NB4 (cell line): ENCODE results near the gene NGFR.

Experiments used
- CTCF ChIP-seq: IDR thresholded peaks from one replicate; pipeline ENCODE4 v1.5.1; 2012; ENCODE audit warnings: low read depth, low read length
- POLR2A ChIP-seq: IDR thresholded peaks from 2 replicates; pipeline ENCODE4 v1.6.1; 2011; ENCODE audit warnings: mild to moderate bottlenecking; ENCODE audit not compliant: insufficient read length; ENCODE audit errors: extremely low read depth

- no peak for TF ChIP-seq CTCF
- no peak for TF ChIP-seq POLR2A
Observed at GRCh38 chr17:49545806-49546545, 50.9 kb downstream of the NGFR start.
